ENCODE measurements around the gene MBD3.

MBD3 gene

DNA sequence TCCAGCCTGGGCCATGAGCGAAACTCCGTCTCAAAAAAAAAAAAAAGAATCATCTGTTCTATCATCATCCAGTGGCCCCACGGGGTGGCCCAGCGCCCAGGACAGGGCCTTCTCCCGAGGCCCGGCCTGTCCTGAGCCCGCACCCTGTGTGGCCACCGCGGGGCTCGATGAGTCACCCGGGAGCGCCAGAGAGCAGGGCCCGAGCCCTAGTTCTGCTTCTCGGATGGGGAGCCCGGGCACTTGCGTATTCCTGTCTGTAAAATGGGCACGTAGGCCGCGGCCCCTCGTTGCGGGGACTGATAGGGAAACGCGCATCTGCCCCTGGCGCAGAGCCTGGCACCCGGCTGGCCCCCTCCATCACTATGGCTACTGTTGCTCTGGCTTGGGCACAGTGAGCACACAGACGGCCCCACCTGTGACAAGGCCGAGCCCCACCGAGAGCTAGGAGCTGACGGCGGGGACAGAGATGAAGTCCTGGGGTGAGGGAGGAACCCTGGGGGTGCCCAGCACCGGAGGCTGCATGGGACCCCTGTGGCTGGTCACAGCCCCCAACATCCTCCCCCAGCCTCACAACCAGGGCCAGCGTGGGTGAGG, 33.8 kb upstream of the MBD3 start:
- Histone ChIP-seq H3K9me3 (no peaks in the 10 kb centered on the region), H3K36me3 (peaks cover 41% of the 10 kb centered on the region), H3K4me3 (ENCODE audit: low read depth, low read length) (no peak overlapping the region), H3K27me3 (no peaks in the 10 kb centered on the region), H3K4me1 (no peaks in the 10 kb centered on the region)
- DNase-seq: no peak
- TF ChIP-seq, protein P1, sequence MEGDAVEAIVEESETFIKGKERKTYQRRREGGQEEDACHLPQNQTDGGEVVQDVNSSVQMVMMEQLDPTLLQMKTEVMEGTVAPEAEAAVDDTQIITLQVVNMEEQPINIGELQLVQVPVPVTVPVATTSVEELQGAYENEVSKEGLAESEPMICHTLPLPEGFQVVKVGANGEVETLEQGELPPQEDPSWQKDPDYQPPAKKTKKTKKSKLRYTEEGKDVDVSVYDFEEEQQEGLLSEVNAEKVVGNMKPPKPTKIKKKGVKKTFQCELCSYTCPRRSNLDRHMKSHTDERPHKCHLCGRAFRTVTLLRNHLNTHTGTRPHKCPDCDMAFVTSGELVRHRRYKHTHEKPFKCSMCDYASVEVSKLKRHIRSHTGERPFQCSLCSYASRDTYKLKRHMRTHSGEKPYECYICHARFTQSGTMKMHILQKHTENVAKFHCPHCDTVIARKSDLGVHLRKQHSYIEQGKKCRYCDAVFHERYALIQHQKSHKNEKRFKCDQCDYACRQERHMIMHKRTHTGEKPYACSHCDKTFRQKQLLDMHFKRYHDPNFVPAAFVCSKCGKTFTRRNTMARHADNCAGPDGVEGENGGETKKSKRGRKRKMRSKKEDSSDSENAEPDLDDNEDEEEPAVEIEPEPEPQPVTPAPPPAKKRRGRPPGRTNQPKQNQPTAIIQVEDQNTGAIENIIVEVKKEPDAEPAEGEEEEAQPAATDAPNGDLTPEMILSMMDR (IDR thresholded peaks at IDR 0.05; ENCODE audit: low read depth, low read length): no peak

DNA sequence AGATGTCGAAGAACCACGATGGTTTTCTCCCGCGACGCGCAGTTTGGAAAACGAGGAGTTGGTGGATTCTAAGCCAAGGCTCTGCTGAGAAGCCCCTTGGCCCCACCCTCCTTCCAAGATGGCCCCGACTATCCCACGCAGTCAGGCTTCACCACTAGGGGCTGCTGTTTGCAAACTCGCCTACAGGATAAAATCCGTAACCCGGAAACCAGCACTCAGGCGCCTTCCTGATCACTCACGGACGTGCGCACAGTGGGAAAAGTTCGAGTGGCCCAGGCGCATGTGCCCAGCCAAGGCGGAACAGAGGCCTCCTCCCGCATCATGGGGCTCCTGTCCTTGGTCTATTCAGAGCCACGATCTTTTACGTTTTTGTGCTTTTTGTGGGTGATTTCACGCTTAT, 31.8 kb upstream of the MBD3 start:
- H3K9me3 ChIP-seq: no peaks in the 10 kb centered on the region
- peaks cover 54% of the 10 kb centered on the region for H3K36me3 ChIP-seq
- no peak overlapping the region for H3K4me3 ChIP-seq (ENCODE audit: low read depth, low read length)
- H3K4me1 ChIP-seq: no peaks in the 10 kb centered on the region
- peak; percentile 80 for DNase-seq
- no peaks in the 10 kb centered on the region for H3K27me3 ChIP-seq
- TF ChIP-seq, protein P1 (IDR thresholded peaks at IDR 0.05; ENCODE audit: low read depth, low read length): peak; percentile 92

DNA sequence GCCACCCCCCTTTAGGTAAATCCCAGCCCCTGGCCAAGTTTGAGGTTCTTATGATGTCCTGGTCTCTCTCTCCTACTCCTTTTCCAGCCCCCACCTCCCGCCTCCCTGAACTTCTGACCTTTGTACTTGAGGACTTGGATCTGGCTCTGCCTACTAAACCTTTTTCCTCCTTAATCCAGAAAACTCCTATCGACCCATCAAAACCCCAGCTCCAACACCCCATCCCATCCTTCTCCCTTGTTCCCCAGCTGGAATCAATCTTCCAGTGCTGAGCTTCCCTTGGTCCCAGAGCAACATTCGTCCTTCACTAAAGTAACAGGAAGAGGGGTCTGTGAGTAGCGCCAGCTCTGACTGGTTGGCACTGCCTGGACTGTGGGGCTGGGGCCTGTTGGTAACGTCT, 29.9 kb upstream of the MBD3 start:
- Histone ChIP-seq H3K4me1 (no peaks in the 10 kb centered on the region), H3K9me3 (no peaks in the 10 kb centered on the region), H3K36me3 (peaks cover 70% of the 10 kb centered on the region), H3K4me3 (ENCODE audit: low read depth, low read length) (no peak overlapping the region), H3K27me3 (no peaks in the 10 kb centered on the region)
- TF ChIP-seq, protein P1 (IDR thresholded peaks at IDR 0.05; ENCODE audit: low read depth, low read length): no peak
- DNase-seq: no peak

DNA sequence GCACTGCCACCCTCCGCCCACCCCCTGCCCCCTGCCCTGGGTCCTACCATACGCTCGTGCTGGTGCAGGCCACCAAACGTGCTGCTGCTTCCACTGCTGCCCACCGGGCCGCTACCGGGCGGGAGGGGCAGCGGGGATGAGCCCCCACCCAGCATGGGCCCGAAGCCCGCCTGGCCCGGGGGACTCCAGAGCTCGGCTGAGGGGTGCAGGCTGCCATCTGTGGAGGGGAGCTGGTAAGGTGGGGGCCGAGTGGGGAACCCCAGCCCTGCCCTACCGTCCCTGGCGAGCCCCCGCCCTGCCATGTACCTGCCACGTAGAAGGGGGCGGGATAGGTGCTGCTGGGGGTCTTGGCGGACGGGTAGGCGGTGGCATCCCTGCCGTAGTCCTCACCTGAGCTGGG, 29.3 kb upstream of the MBD3 start:
- no peaks in the 10 kb centered on the region for H3K9me3 ChIP-seq
- DNase-seq: no peak
- no peak overlapping the region for H3K4me3 ChIP-seq (ENCODE audit: low read depth, low read length)
- no peaks in the 10 kb centered on the region for H3K4me1 ChIP-seq
- H3K36me3 ChIP-seq: peaks cover 76% of the 10 kb centered on the region
- H3K27me3 ChIP-seq: no peaks in the 10 kb centered on the region
- TF ChIP-seq, protein P1 (IDR thresholded peaks at IDR 0.05; ENCODE audit: low read depth, low read length): no peak

DNA sequence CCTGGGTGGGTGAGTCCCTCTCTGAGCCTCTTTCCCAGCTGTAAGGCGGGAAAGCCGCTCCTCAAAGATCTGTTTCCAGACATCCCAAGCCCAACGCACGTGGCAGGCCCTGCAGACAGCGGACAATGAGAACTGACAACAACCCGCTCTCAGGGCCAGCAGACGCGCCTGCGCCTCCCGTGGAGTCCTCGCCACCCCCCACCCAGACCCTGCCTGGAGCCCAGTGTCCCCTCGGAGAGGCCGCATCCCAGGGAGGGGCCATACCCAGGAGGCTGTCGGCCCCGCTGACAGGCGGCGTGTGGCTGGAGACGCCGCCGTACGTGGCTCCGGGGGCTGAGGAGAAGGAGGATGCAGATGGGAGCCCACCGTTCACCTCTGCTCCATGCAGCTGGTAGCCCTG, 28.9 kb upstream of the MBD3 start:
- TF ChIP-seq, protein P1 (IDR thresholded peaks at IDR 0.05; ENCODE audit: low read depth, low read length): no peak
- peaks cover 76% of the 10 kb centered on the region for H3K36me3 ChIP-seq

DNA sequence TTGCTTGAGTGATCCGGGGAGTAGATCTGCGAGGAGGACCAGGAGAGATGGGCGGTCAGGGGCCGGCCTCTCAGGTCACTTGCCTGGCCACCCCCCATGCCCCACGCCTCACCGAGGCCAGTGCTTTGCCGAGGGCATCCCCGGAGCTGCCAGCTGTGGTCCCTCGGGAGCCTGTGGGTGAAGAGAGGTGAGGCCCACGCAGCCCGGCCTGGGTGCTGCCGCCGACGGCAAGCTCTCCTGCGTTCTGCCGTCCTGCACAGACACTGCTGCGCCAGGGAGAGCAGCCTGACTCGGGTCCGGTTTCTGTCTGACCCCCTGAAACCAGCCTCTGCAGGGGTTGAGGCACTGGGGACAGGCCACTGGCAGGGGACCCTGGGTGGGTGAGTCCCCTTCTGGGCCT, 28.4 kb upstream of the MBD3 start:
- Histone ChIP-seq H3K27me3 (no peaks in the 10 kb centered on the region), H3K4me1 (no peaks in the 10 kb centered on the region), H3K4me3 (ENCODE audit: low read depth, low read length) (no peak overlapping the region), H3K36me3 (peaks cover 80% of the 10 kb centered on the region), H3K9me3 (no peaks in the 10 kb centered on the region)
- no peak for DNase-seq
- TF ChIP-seq, protein P1 (IDR thresholded peaks at IDR 0.05; ENCODE audit: low read depth, low read length): no peak

More for the DNA sequence above, 28.9 kb upstream of the MBD3 start:
- H3K9me3 ChIP-seq: no peaks in the 10 kb centered on the region
- no peak overlapping the region for H3K4me3 ChIP-seq (ENCODE audit: low read depth, low read length)
- no peak for DNase-seq
- no peaks in the 10 kb centered on the region for H3K4me1 ChIP-seq
- H3K27me3 ChIP-seq: no peaks in the 10 kb centered on the region

All from BE2C (cell line).